ENCODE measurements around the gene RPGRIP1L.

RPGRIP1L gene

GRCh38 chr16:53666786-53667415, 36.8 kb downstream of the RPGRIP1L start:
- no peak for DNase-seq (ENCODE audit: low read depth in 1 of 2, low spot score in 1 of 2)
- in situ Hi-C loops (cut with HindIII; ENCODE audit: low pct_unique_long_range_greater_than_20kb, low sequenced_read_pairs) = no loop called here
- no peak for TF ChIP-seq JUND (IDR thresholded peaks at IDR 0.05; ENCODE audit: low read depth)

- in situ Hi-C loops (cut with HindIII; ENCODE audit: low pct_unique_long_range_greater_than_20kb, low sequenced_read_pairs) = no loop called here
- no peak for TF ChIP-seq JUND (IDR thresholded peaks at IDR 0.05; ENCODE audit: low read depth)
- DNase-seq (ENCODE audit: low read depth in 1 of 2, low spot score in 1 of 2) = no peak
Observed at GRCh38 chr16:53664724-53665345, 38.8 kb downstream of the RPGRIP1L start.

GRCh38 chr16:53662072-53662471, 41.6 kb downstream of the RPGRIP1L start:
- no peak for TF ChIP-seq JUND (IDR thresholded peaks at IDR 0.05; ENCODE audit: low read depth)
- no peak for DNase-seq (ENCODE audit: low read depth in 1 of 2, low spot score in 1 of 2)
- in situ Hi-C loops (cut with HindIII; ENCODE audit: low pct_unique_long_range_greater_than_20kb, low sequenced_read_pairs) = no loop called here

GRCh38 chr16:53654946-53655345, 48.7 kb downstream of the RPGRIP1L start:
- no peak for DNase-seq (ENCODE audit: low read depth in 1 of 2, low spot score in 1 of 2)
- in situ Hi-C loops (cut with HindIII; ENCODE audit: low pct_unique_long_range_greater_than_20kb, low sequenced_read_pairs) = no loop called here
- TF ChIP-seq JUND (IDR thresholded peaks at IDR 0.05; ENCODE audit: low read depth) = no peak

GRCh38 chr16:53651357-53651756, 52.3 kb downstream of the RPGRIP1L start:
- TF ChIP-seq JUND (IDR thresholded peaks at IDR 0.05; ENCODE audit: low read depth) = no peak
- DNase-seq (ENCODE audit: low read depth in 1 of 2, low spot score in 1 of 2) = no peak
- in situ Hi-C loops (cut with HindIII; ENCODE audit: low pct_unique_long_range_greater_than_20kb, low sequenced_read_pairs) = no loop called here

- no peak for TF ChIP-seq JUND (IDR thresholded peaks at IDR 0.05; ENCODE audit: low read depth)
- in situ Hi-C loops (cut with HindIII; ENCODE audit: low pct_unique_long_range_greater_than_20kb, low sequenced_read_pairs) = no loop called here
- DNase-seq (ENCODE audit: low read depth in 1 of 2, low spot score in 1 of 2) = no peak
Observed at GRCh38 chr16:53646506-53646905, 57.2 kb downstream of the RPGRIP1L start.

- in situ Hi-C loops (cut with HindIII; ENCODE audit: low pct_unique_long_range_greater_than_20kb, low sequenced_read_pairs) = no loop called here
- TF ChIP-seq JUND (IDR thresholded peaks at IDR 0.05; ENCODE audit: low read depth) = no peak
- DNase-seq (ENCODE audit: low read depth in 1 of 2, low spot score in 1 of 2) = no peak
Observed at GRCh38 chr16:53643474-53643873, 60.2 kb downstream of the RPGRIP1L start.

GRCh38 chr16:53642094-53642493, 61.6 kb downstream of the RPGRIP1L start:
- no peak for DNase-seq (ENCODE audit: low read depth in 1 of 2, low spot score in 1 of 2)
- TF ChIP-seq JUND (IDR thresholded peaks at IDR 0.05; ENCODE audit: low read depth) = no peak
- in situ Hi-C loops (cut with HindIII; ENCODE audit: low pct_unique_long_range_greater_than_20kb, low sequenced_read_pairs) = no loop called here

- DNase-seq (ENCODE audit: low read depth in 1 of 2, low spot score in 1 of 2) = no peak
- no peak for TF ChIP-seq JUND (IDR thresholded peaks at IDR 0.05; ENCODE audit: low read depth)
- in situ Hi-C loops (cut with HindIII; ENCODE audit: low pct_unique_long_range_greater_than_20kb, low sequenced_read_pairs) = no loop called here
Observed at GRCh38 chr16:53636978-53637377, 66.7 kb downstream of the RPGRIP1L start.

- TF ChIP-seq JUND (IDR thresholded peaks at IDR 0.05; ENCODE audit: low read depth) = no peak
- no peak for DNase-seq (ENCODE audit: low read depth in 1 of 2, low spot score in 1 of 2)
- in situ Hi-C loops (cut with HindIII; ENCODE audit: low pct_unique_long_range_greater_than_20kb, low sequenced_read_pairs) = no loop called here
Observed at GRCh38 chr16:53632526-53632925, 71.1 kb downstream of the RPGRIP1L start.

GRCh38 chr16:53631236-53632025, 72.2 kb downstream of the RPGRIP1L start:
- in situ Hi-C loops (cut with HindIII; ENCODE audit: low pct_unique_long_range_greater_than_20kb, low sequenced_read_pairs) = no loop called here
- DNase-seq (ENCODE audit: low read depth in 1 of 2, low spot score in 1 of 2) = no peak
- TF ChIP-seq JUND (IDR thresholded peaks at IDR 0.05; ENCODE audit: low read depth) = no peak

GRCh38 chr16:53629607-53630312, 73.9 kb downstream of the RPGRIP1L start:
- in situ Hi-C loops (cut with HindIII; ENCODE audit: low pct_unique_long_range_greater_than_20kb, low sequenced_read_pairs) = no loop called here
- no peak for TF ChIP-seq JUND (IDR thresholded peaks at IDR 0.05; ENCODE audit: low read depth)
- no peak for DNase-seq (ENCODE audit: low read depth in 1 of 2, low spot score in 1 of 2)

GRCh38 chr16:53629151-53629550, 74.5 kb downstream of the RPGRIP1L start:
- in situ Hi-C loops (cut with HindIII; ENCODE audit: low pct_unique_long_range_greater_than_20kb, low sequenced_read_pairs) = no loop called here
- DNase-seq (ENCODE audit: low read depth in 1 of 2, low spot score in 1 of 2) = no peak
- no peak for TF ChIP-seq JUND (IDR thresholded peaks at IDR 0.05; ENCODE audit: low read depth)

Measured in T47D (cell line).